Panc1 (cell line): ENCODE measurements around the gene GRIN2A.

Source experiments
- CTCF ChIP-seq: fragments of 450-650 bp; IDR thresholded peaks from 2 replicates; pipeline ENCODE4 v1.5.1; 2017; ENCODE audit warnings: mild to moderate bottlenecking
- REST ChIP-seq, 2 experiments: IDR thresholded peaks; 2 replicates each; pipeline ENCODE4 v1.6.1; 2011 to 2012; ENCODE audit warnings: low read depth in 2 of 2, control low read depth in 1 of 2, low read length in 1 of 2, mild to moderate bottlenecking in 1 of 2, moderate library complexity in 1 of 2; ENCODE audit not compliant: insufficient read depth in 1 of 2
- SIN3A ChIP-seq: IDR thresholded peaks from 2 replicates; pipeline ENCODE4 v1.6.1; 2012; ENCODE audit warnings: low read depth, mild to moderate bottlenecking, low read length, moderate library complexity, borderline replicate concordance; ENCODE audit not compliant: insufficient read depth
- TCF7L2 ChIP-seq: IDR thresholded peaks from 2 replicates; pipeline ENCODE4 v1.6.1; 2011; ENCODE audit warnings: mild to moderate bottlenecking, low read depth, low read length, inconsistent platforms

GRCh38 chr16:10016752-10017151, 165.5 kb downstream of the GRIN2A start:
- TF ChIP-seq SIN3A: no peak
- no peak for TF ChIP-seq CTCF
- TF ChIP-seq REST (IDR thresholded peaks at IDR 0.05; ENCODE audit: insufficient read depth in 1 of 2, low read depth in 2 of 2, low read length in 1 of 2): no peak
- no peak for TF ChIP-seq TCF7L2
